Heart left ventricle (tissue), 13 donors: ENCODE measurements around the gene GPR176.

Source experiments
- CTCF ChIP-seq, 12 donors: fragments of 200-600 bp; sonication (generic) in 4 of 12; IDR thresholded peaks; one replicate each; pipeline versions ENCODE4 v1.5.0 to v1.8.0; 2018 to 2022; ENCODE audit warnings: antibody characterized with exemption in 12 of 12, mild to moderate bottlenecking in 5 of 12
- POLR2A ChIP-seq, 2 donors: fragments of 450-650 bp; IDR thresholded peaks; one replicate each; pipeline ENCODE4 v1.6.1; 2017; ENCODE audit warnings: antibody characterized with exemption in 2 of 2, mild to moderate bottlenecking in 2 of 2, moderate library complexity in 2 of 2
- donor health status: ischemic (EF 13 %, LVEDD 7.1; RV severe dilation, severe dysfunction).
- donor health status: DM: no; HTN: yes; CAD: no.
- donor health status: DM: no; HTN: no; CAD: no.
- donor health status: ischemic (EF 25% LVEDD 6.9; RV normal size, moderate dysfunction).
- donor health status: ischemic (EF 25% LVEDD 5.7; RV mildly dilated, moderate dysfunction).
- donor health status: ischemic (EF 35%, LVEDD 5.7; RV mildly dilated, moderate dysfunction).
- donor health status: nonischemic (EF 11% LVEDD 7.7; RV severe dilation, severe dysfunction).
- donor health status: DM: yes; HTN: yes; CAD: no.
- donor health status: PGD.
- donor health status: ischemic (EF 29% LVEDD 5.4; RV normal size, mild dysfunction).
- donor health status: nonischemic (EF 23%, LVEDD 6.1; RV moderate dilation, normal function).

GRCh38 chr15:39782441-39783138, 137.5 kb downstream of the GPR176 start, which contains the start of gene FSIP1:
- no peak for TF ChIP-seq CTCF (IDR thresholded peaks at IDR 0.05)
- no peak for TF ChIP-seq POLR2A (IDR thresholded peaks at IDR 0.05)
